COR-L47 (cell line): ENCODE data around the gene COL1A1.
A peak's percentile ranks its signal among the peaks of the same experiment; 100 is the strongest.

ENCODE experiments used
- DNase-seq: peaks from one replicate; lab custom pipeline; 2025; lab: John Stamatoyannopoulos, UW

Gene COL1A1

DNA sequence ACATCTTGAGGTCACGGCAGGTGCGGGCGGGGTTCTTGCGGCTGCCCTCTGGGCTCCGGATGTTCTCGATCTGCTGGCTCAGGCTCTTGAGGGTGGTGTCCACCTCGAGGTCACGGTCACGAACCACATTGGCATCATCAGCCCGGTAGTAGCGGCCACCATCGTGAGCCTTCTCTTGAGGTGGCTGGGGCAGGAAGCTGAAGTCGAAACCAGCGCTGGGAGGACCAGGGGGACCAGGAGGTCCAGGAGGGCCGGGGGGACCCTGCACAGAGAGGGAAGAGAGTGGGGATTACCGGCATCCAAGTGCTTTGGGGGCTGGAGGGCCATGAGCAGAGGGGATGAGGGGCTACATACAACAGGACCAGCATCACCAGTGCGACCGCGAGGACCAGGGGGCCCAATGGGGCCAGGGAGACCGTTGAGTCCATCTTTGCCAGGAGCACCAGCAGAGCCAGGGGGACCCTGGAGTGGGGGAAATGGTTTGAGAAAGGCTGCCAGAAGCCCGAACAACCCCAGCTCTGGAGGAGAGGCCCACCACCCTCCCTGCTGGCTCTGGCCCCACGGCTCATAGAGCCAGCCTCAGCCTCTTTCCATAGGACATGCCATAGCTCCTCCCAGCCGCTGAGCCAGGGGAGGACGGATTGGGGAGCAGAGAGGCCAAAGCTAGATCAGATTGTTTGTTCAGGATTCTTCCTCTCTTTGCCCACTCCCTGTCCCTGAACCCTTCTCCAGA is 14.6 kb downstream of the COL1A1 start:
- no peak for DNase-seq

DNA sequence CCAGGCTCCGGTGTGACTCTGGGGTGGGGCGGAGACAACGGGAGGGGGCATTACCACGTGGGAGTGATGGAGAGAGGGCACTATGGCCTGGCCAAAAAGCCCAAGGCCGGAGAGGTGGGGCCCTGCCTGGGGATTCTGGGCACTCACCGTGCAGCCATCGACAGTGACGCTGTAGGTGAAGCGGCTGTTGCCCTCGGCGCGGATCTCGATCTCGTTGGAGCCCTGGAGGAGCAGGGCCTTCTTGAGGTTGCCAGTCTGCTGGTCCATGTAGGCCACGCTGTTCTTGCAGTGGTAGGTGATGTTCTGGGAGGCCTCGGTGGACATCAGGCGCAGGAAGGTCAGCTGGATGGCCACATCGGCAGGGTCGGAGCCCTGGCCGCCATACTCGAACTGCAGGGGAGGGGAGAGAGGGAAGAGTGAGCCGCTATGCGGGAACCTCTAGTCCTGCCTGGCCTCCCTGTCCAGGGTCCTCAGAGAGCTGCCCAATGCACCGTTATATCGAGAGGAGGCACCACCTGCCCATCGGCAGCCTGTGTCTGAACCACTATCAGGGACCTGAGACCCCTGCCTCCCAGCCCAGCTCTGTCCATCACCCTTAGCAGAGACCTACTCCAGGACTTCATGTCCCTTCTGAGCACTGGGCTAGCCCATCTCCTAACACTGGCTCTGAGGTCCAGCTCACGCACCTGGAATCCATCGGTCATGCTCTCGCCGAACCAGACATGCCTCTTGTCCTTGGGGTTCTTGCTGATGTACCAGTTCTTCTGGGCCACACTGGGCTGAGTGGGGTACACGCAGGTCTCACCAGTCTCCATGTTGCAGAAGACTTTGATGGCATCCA is 15.6 kb downstream of the COL1A1 start:
- DNase-seq = no peak

DNA sequence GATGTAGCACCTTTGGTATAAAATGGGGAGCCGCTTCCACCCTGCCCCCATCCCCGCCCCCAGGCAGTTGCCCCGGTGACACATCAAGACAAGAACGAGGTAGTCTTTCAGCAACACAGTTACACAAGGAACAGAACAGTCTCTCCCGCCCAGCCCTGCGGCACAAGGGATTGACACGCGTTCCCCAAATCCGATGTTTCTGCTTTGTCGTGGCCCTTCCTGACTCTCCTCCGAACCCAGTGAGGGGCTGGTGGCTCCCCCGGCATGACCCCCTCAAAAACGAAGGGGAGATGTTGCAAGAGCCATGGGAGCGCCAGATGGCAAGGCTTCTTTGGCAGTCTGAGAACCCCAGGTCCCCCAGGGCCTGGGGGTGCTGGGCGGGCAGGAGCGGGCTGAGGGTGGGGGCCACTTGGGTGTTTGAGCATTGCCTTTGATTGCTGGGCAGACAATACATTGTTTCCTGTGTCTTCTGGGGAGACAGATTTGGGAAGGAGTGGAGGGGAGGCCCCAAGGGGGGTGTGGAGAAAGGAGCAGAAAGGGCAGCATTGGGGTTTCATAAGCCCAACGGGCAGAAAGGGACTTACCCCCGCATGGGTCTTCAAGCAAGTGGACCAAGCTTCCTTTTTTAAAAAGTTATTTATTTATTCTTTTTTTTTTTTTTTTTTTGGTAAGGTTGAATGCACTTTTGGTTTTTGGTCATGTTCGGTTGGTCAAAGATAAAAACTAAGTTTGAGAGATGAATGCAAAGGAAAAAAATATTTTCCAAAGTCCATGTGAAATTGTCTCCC is 16.6 kb downstream of the COL1A1 start:
- DNase-seq = no peak

DNA sequence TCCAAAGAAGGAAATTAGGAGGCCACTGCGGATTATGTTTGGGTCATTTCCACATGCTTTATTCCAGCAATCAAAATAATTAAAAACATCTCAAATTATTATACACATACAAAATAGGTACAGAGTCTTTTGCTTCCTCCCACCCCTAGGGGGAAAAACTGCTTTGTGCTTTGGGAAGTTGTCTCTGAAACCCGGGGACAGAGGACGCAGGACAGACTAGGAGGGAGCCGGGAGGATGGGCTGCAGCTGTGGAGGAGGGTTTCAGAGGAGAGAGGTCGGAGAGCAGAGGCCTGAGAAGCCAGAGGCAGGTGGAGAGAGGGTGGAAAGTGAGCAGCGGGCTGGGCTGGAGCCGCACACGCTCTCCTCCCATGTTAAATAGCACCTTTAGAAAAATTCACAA is 17.4 kb downstream of the COL1A1 start:
- no peak for DNase-seq

DNA sequence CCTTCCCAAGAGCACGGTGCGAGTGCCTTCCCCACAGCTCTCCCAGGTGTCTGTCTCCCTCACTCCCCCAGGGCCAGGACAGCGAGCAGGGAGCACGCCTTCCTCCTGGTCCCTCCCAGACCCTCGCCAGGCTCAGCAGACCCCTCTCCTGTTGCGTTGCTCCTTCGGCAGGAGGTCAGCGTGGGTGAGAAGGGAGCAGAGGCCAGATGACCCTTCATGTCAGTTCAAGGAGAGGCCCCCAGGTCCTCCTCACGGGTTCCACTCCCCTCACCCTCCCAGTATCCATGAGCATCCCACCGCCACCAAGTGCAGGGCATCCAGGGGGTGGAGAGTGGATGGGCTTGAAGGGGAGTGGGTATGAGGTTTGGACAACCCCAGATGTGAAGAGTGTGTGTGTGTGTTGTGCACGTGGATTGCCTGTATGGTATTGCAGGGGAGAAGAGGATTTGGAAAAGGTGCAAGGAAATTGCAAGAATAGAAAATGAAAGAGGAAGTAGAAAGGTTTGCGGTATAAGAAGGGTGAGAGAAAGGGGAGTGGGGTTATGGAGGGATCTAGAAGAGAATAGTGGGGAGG is 17.9 kb downstream of the COL1A1 start:
- no peak for DNase-seq

DNA sequence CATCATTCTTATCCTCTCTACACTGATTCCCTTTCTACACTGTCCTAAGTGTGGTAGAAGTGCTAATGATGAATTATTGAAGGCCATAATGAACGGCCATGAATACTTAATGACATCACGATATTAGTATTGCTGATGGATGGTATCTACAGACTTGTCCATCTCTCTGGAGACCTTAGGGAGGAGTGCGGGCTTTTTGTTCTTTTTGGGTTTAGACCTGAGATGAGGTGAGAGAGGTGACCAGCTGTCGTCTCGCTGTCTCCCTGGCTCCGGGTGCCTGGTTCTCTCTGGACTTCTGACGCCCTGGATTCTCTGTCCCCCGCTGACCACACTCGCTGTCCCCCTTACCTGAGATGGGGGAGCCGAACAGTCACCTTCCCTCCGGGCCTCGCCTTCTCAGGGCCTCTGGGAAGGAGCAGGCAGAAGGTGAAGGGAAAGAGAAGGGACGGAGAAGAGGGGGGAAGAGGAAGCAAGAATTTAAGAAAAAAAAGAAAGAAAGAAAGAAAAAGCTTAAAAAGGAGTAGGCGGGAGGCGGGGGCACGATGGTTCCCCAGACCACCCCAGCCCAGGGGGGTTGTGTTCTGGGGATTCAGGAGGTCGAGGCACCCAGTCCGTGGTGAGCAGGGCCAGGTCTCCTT is 18.5 kb downstream of the COL1A1 start:
- DNase-seq = no peak

DNA sequence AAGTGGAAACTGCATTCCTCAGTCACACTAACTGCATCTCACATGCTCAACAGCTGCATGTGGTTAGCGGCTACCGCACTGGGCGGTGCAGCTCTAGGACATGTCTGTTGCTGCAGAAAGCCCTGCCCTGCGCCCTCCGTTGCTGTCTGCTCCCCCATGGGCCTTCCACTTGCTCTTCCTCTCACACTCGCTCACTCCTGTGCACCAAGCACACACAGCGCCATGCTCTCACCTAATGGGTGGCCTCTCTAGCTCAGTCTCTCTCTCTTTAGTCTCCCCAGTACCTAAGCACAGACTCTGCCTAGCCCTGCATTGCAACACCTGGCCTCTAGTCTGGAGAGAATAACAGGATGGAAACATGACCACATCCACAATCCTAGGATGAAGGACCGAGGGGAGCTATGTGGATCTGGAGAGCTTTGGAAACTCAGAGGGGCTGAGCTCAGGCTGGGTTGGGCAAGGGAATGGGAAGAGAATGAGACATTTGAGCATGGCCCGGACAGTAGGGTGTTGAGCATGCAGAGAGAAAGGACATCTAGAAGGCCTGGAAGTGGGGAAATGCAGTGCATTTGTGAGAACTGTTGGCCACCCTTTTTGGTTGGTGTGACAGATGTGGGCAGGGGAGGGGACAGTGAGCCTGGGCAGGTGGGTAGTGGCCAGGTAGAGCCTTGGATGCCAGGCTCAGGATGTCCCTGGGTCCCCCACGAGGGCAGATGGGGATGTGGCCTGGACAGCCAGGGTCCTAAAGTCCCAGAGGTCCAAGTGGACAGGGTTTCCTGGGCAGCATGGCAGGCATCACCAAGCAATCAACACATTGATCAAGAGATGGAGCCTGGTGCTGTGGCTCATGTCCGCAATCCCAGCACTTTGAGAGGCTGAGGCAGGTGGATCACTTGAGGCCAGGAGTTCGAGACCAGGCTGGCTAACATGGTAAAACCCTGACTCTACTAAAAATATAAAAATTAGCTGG is 19.6 kb downstream of the COL1A1 start:
- no peak for DNase-seq

DNA sequence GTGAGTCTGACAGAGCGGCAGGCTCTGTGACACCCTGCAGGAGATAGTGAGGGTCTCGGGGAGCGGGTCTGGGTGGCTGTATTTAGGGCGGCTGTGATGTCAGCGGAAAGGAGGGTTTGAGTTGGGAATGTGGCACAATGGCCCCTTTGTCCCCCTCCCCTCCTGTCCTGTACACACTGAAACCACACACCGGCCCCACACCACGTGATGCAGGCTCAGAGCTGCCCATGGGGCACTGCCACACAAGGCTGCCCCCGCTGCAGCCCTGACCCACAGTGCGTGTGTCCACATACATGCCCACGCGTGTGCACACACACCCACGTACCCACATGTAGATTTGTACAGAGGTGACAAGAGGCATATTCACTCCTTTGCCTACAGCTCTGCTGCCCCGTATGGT is 20.3 kb downstream of the COL1A1 start:
- no peak for DNase-seq

DNA sequence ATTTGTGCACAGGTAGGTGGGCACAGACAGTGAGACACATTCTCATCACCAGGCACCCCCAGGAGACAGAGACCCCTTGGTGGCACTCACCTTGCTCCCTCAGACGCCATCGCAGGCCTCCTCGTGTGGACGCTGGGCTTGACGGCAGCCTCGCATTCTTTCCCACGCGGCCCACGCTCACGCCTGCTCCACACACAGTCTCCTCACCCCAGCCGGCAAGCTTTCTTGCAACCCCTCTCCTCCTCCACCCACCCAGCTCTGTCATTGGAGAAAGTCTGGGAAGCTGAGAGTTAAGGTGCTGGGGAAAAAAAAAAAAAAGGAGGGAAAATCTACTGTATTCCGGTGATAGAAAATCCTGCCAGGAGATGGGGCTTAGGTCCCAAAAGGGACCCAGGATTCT is 20.8 kb downstream of the COL1A1 start:
- no peak for DNase-seq

DNA sequence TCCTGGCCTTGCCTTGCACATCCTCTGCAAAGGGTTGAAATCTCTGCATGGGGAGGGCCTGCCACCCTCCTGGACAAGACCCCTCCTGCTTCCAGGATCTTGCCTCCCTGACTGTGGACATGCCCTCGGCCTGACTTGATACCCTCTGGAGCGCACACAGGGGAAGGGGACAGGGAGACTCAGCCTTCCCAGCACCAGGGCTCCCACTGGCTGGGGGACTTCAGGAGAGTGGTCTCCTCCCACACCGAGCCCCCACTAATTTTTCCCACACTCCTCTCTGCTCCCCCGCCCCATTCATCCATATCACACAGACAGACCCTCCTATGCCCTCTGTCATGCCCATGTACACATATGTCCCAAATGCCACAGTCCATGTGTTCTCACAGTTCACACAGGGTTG is 21.3 kb downstream of the COL1A1 start:
- no peak for DNase-seq

DNA sequence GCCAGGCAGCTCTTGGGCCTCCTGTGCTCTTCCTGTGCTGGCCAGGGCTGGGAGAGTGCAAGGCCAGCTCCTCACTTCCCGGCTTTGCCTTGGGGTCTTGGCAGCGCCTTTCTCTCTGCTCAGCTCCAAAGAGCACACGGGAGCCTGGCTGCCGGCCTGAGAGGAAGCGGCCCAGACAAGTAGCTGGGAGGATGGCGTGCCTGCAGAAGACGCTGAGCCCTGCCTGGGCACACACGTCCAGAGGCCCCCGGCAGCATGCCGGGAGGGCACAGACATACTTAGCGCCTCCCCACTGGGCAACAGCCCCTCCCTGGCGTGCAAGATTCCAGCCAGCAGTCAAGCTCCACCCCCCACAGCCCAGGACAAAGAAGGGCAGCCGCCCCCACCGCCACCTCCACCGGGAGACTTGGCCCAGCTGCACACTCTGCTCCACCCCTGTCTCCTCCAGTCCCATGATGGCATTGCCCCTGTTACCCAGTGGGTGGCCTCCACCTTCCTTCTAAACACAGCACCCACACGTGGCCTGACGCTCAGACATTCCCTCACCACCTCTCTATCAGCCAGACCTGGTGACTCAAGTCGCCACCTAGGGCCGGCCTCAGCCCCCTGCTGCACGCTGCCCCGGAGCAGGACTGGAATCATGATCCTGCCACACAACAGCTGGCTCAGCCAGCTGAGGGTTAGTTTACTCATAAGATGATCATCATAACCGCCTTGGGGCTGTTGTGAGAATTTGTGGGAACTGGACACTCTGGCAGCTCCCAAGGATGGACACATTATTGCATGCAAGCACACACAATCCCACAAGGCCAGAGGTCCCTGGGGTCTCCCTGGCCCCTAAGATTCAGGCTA is 23.2 kb downstream of the COL1A1 start:
- DNase-seq = peak; percentile 60

DNA sequence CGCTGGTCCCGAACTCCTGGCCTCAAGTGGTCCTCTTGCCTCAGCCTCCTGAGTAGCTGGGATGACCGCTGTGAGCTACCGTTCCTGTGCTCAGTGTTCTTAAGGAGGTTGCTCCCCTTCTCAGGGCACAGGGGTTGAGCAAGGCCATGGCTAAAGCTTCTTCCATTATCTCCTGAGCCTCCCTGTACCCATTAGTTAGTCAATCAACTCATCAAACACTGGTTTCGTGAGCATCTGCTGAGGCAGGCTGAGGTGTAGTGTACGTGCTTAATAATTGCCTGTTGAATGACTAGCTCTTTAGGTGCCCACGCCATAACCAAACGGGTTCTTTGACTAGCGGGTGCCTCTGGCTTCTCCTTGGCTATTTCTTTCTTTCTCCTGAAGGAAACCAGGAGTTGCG is 24.0 kb downstream of the COL1A1 start:
- no peak for DNase-seq

DNA sequence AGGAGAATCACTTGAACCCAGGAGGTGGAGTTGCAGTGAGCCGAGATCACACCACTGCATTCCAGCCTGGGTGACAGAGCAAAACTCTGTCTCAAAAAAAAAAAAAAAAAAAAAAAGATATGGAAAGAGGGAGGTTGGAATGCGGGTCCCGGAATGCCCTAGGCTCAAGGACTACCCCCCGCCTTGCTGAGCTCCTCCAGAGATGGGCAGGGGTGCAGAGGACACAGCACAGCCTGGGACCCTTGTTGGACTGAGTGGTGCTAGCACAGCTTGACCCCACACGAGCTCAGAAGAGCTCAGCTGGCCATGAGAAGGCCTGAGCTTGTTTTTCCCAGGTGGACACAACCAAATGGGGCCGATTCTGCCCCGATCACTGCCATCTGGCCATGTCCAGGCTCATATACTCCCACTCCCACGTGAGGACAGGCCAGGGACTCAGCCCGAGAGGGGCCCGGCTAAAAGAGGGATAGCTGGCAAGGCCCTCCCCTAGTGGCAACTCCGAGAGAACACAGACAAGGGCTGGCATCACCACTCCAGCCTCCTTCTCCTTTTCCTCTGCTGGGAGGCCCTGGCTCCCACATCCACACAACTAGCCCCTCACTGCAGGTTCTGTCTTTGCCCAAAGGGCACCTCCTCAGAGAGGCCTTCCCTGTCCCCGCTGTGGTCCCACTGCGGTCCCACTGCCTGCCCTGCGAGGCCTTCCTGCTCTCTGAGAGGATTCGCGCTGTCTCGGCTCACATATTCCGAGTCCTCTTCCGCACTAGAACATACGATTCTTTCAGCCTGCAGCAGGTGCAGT is 24.7 kb downstream of the COL1A1 start:
- no peak for DNase-seq

DNA sequence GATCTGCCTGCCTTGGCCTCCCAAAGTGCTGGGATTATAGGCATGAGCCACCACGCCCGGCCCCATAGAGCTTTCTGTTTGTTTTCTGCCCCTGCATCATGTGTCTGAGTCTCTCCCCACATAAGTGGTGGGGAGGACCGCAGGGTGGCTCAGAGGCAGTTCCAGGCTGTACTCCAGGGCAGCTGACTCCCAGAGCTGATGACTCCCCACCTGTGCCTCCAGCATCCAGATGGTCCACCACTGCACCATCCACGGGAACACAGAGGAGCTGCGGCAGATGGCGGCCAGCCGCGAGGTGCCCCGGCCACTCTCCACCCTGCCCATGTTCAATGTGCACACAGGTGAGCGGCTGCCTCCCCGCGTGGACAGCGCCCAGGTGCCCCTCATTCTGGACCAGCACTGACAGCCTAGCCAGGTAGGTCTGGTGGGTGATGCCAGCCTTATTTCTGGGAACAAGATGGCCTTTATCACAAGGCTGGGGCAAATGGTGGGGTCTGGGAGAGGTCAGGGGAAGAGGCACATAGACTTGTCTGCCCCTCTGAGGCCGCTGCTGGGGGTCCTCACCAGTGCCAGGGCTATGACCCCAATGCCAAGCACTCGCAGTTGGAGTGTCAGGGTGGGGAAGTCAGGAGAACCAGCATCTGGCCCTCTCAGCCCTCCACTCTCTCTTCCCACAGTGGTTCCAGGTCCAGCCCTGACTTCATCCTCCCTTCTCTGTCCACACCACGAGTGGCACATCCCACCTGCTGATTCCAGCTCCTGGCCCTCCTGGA is 26.2 kb downstream of the COL1A1 start:
- DNase-seq = no peak

DNA sequence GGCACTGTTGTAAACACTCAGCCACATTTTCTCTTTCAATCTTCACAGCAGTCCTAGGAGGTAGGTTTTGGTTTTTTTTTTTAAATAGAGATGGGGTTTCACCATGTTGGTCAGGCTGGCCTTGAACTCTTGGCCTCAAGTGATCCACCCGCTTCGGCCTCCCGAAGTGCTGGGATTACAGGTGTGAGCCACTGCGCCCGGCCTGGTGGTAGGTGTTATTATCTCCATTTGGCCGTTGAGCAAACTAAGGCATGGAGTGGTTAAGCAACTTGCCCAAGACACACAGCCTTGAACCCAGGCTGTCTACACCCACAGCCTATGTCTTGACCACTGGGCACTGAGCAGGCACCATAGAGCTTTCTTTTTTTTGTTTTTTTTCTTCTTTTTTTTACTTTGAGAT is 27.0 kb downstream of the COL1A1 start:
- DNase-seq = no peak

DNA sequence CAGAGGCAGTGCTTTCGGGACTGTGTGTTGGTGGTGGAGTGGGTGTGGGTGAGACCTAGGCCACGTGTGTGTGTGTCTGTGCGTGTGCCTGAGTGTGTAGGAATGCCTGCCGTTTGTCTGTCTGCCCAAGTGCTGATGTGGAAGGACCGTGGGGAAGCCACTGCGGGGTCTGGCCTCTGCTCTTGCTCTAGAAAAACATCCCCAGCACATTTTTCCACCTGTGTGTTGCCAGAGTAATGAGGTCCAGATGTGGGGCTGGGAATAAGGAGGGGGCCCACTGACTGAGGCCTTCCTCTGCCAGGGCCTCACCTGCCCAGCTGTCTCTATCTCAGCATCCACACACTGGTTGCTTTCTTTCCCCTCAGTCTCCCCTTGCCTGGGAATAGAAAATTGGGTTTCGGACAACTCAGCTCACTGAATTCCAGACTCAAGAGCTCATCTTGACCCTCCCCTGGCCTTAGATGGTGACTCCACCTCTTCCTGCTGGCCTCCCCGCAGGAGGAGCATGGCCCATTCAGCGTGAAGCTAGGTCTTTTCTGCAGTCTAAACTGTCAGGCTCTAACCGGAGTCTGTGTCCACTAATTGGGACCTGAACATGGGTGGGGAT is 28.0 kb downstream of the COL1A1 start:
- DNase-seq = no peak

DNA sequence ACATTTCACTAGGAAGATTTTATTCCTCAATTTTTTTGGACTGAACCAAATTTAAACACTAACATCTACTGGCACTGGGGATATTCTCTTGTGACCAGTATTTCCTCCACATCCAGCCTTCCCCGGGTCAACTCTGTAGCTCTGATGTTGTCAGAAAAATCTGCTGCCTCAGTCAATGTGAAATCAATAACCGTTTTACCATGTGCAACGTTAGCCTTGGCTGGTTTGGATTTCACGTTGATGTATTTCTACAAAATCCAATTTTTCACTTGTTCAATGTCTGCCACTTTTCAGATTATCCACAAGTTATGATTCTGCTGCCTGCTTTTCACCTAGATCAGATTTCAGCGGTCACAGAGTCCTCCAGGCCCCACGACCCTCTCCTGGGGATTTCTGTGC is 28.5 kb downstream of the COL1A1 start:
- no peak for DNase-seq

DNA sequence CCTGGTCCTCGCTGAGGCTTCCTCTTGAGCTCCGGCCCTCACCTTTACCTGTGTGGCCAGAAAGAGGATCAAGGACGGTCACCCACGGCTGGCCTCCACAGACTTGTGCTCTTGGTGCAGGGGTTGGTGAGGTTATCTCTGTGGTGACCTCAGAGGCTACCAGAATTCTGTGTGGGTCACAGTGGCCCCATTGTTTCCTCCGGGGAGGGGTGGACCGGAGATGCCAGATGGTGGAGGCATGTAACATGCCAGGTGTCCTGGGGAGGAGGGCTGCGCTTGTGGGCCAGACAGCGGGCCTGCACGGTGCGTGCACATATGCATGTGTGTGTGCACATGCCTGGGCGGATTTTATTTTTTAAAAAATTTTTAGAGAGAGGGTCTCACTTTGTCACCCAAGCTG is 29.3 kb downstream of the COL1A1 start:
- DNase-seq = no peak
